Thyroid gland (tissue), 4 donors: ENCODE measurements around the gene ABAT. TPM values are rescaled to one million over a fixed set of nuclear protein-coding genes. Genes with fewer than 3 reads are reported as not detected.
"Not testable (repeated sequence)": the region's sequence is repeated elsewhere in the genome, so short reads cannot be mapped to it uniquely, and the experiment has no call there.

Experiments
- DNase-seq, 2 donors: peaks; one replicate each; pipeline ENCODE4 v3.0.0-alpha.2; 2019
- H3K27ac ChIP-seq, 3 donors: fragments of 200-600 bp; sonication (generic); 1 replicate in 2 of 3; 2 replicates in 1 of 3; pipeline ENCODE4 v1.5.1; 2016 to 2019; ENCODE audit warnings: mild to moderate bottlenecking in 1 of 3, moderate library complexity in 1 of 3
- H3K27me3 ChIP-seq: fragments of 200-600 bp; sonication (generic); one replicate; pipeline ENCODE4 v1.5.1; 2019
- H3K36me3 ChIP-seq, 2 donors: fragments of 200-600 bp; sonication (generic); one replicate each; pipeline ENCODE4 v1.5.1; 2016 to 2019
- H3K4me1 ChIP-seq, 2 donors: fragments of 200-600 bp; sonication (generic); one replicate each; pipeline ENCODE4 v1.5.1; 2017 to 2019
- H3K4me3 ChIP-seq, 3 donors: fragments of 200-600 bp; sonication (generic); replicated peaks in 1 of 3; 1 replicate in 2 of 3; 2 replicates in 1 of 3; pipeline ENCODE4 v1.5.1; 2016; ENCODE audit warnings: mild to moderate bottlenecking in 1 of 3
- H3K9me3 ChIP-seq: fragments of 200-600 bp; sonication (generic); one replicate; pipeline ENCODE4 v1.5.1; 2017
- CTCF ChIP-seq, 6 experiments: fragments of 200-600 bp in 3 of 6; fragments of 450-650 bp in 3 of 6; sonication (generic) in 3 of 6; IDR thresholded peaks; one replicate each; pipeline ENCODE4 v1.5.1; 2016 to 2019; ENCODE audit warnings: antibody characterized with exemption in 6 of 6, mild to moderate bottlenecking in 2 of 6, inconsistent platforms in 1 of 6, moderate library complexity in 1 of 6
- POLR2A ChIP-seq, 2 donors: fragments of 450-650 bp; IDR thresholded peaks; one replicate each; pipeline ENCODE4 v1.6.1; 2017; ENCODE audit warnings: antibody characterized with exemption in 2 of 2, mild to moderate bottlenecking in 2 of 2, moderate library complexity in 1 of 2
- WGBS, 2 donors: methylation state at CpG; one replicate each; pipeline ENCODE4 v1.1.5; 2017; 5-methylcytosine and 5-hydroxymethylcytosine counted together
- intact Hi-C: fragments of 100-400 bp; cut with DNase I; formaldehyde crosslinking; loops from one replicate; pipeline ENCODE4 v1.15.1; 2023
- total RNA-seq, 4 donors: library from RNA; depleted of rRNA; stranded (reverse); fragments of >200 nt; gene quantifications; one replicate each; pipeline ENCODE4 v1.2.3, GENCODE V29; 2016

ABAT gene
- total RNA-seq, 4 donors from 2014 or later, result 10.9 to 53.7 (median 35.9) TPM

- intact Hi-C loops, result no loop called here
- H3K27me3 ChIP-seq, result no peaks in the 10 kb centered on the region
- H3K36me3 ChIP-seq, result no peaks in the 10 kb centered on the region
- no peaks in the 10 kb centered on the region for H3K4me1 ChIP-seq
- no peak for DNase-seq
- TF ChIP-seq POLR2A (IDR thresholded peaks at IDR 0.05), result no peak
- WGBS, 2 donors, result 64 to 71% methylated on average over 6 of the region's 6 CpGs
- no peak overlapping the region for H3K4me3 ChIP-seq
- no peak overlapping the region for H3K27ac ChIP-seq
- H3K9me3 ChIP-seq, result no peaks in the 10 kb centered on the region
Observed at GRCh38 chr16:8782673-8783072, 108.3 kb downstream of the ABAT start.

GRCh38 chr16:8785408-8785807 is 111.0 kb downstream of the ABAT start:
- intact Hi-C loops, result no loop called here
- Histone ChIP-seq H3K27ac (no peak overlapping the region), H3K4me3 (no peak overlapping the region), H3K4me1 (no peaks in the 10 kb centered on the region), H3K9me3 (no peaks in the 10 kb centered on the region), H3K36me3 (no peaks in the 10 kb centered on the region), H3K27me3 (no peaks in the 10 kb centered on the region)
- TF ChIP-seq POLR2A (IDR thresholded peaks at IDR 0.05) (no peak), CTCF (IDR thresholded peaks at IDR 0.05) (no peak)
- no peak for DNase-seq
- 88 to 89% methylated on average over 6 of the region's 6 CpGs for WGBS, 2 donors

- H3K4me1 ChIP-seq, H3K27ac ChIP-seq, H3K9me3 ChIP-seq, intact Hi-C loops, H3K4me3 ChIP-seq, DNase-seq, H3K36me3 ChIP-seq, H3K27me3 ChIP-seq: not testable (repeated sequence)
- WGBS, 2 donors, result 75 to 84% methylated on average over 11 of the region's 11 CpGs
Observed at GRCh38 chr16:8786316-8786715, 111.9 kb downstream of the ABAT start.

- Histone ChIP-seq H3K27me3 (no peaks in the 10 kb centered on the region), H3K36me3 (no peaks in the 10 kb centered on the region), H3K9me3 (no peaks in the 10 kb centered on the region), H3K4me3 (no peak overlapping the region), H3K27ac (no peak overlapping the region), H3K4me1 (no peaks in the 10 kb centered on the region)
- WGBS, 2 donors, result 87 to 91% methylated on average over 7 to 8 of the region's 8 CpGs
- TF ChIP-seq POLR2A (IDR thresholded peaks at IDR 0.05), result no peak
- TF ChIP-seq CTCF (IDR thresholded peaks at IDR 0.05), result no peak
- intact Hi-C loops, result no loop called here
- DNase-seq, result no peak
Observed at GRCh38 chr16:8788578-8789172, 114.3 kb downstream of the ABAT start.

- H3K4me1 ChIP-seq, result peaks cover 19 to 28% of the 10 kb centered on the region in 2 donors
- no peaks in the 10 kb centered on the region for H3K36me3 ChIP-seq
- TF ChIP-seq POLR2A (IDR thresholded peaks at IDR 0.05), result no peak
- TF ChIP-seq CTCF (IDR thresholded peaks at IDR 0.05), result no peak
- no peak overlapping the region for H3K4me3 ChIP-seq
- no peaks in the 10 kb centered on the region for H3K9me3 ChIP-seq
- DNase-seq, result no peak
- intact Hi-C loops, result loop anchor here (5.0 to 10.0 kb wide), 3 partner anchors 87 to 230 kb away; partner anchors contain the start of gene LITAFD
- no peaks in the 10 kb centered on the region for H3K27me3 ChIP-seq
- WGBS, 2 donors, result 86 to 95% methylated on average over 8 of the region's 8 CpGs
- H3K27ac ChIP-seq, result no peak overlapping the region
Observed at GRCh38 chr16:8795091-8795490, 120.7 kb downstream of the ABAT start.

GRCh38 chr16:8795818-8796217 is 121.4 kb downstream of the ABAT start:
- TF ChIP-seq CTCF (IDR thresholded peaks at IDR 0.05) (no peak), POLR2A (IDR thresholded peaks at IDR 0.05) (no peak)

More at GRCh38 chr16:8795818-8796217, 121.4 kb downstream of the ABAT start:
- DNase-seq, result no peak
- Histone ChIP-seq H3K27ac (no peak overlapping the region), H3K4me3 (no peak overlapping the region), H3K27me3 (no peaks in the 10 kb centered on the region), H3K9me3 (no peaks in the 10 kb centered on the region), H3K36me3 (no peaks in the 10 kb centered on the region), H3K4me1 (peaks cover 19 to 28% of the 10 kb centered on the region in 2 donors)
- WGBS, 2 donors, result 95 to 97% methylated on average over 9 to 10 of the region's 10 CpGs
- intact Hi-C loops, result loop anchor here (5.0 to 10.0 kb wide), 3 partner anchors 86 to 231 kb away; partner anchors contain the start of gene LITAFD
